ACHN (cell line): Measurements from ENCODE around the gene NDUFB6.
"Not testable (repeated sequence)": the region's sequence is repeated elsewhere in the genome, so short reads cannot be mapped to it uniquely, and the experiment has no call there.

Experiments
- DNase-seq: peaks from one replicate; pipeline ENCODE4 v3.0.0-alpha.2; 2015
- in situ Hi-C: cut with HindIII; loops from 2 replicates; pipeline ENCODE4 v1.10.0; 2017; ENCODE audit warnings: low sequenced_read_pairs, low pct_ligation_motif_present, low pct_unique_long_range_greater_than_20kb

The NDUFB6 gene

DNA sequence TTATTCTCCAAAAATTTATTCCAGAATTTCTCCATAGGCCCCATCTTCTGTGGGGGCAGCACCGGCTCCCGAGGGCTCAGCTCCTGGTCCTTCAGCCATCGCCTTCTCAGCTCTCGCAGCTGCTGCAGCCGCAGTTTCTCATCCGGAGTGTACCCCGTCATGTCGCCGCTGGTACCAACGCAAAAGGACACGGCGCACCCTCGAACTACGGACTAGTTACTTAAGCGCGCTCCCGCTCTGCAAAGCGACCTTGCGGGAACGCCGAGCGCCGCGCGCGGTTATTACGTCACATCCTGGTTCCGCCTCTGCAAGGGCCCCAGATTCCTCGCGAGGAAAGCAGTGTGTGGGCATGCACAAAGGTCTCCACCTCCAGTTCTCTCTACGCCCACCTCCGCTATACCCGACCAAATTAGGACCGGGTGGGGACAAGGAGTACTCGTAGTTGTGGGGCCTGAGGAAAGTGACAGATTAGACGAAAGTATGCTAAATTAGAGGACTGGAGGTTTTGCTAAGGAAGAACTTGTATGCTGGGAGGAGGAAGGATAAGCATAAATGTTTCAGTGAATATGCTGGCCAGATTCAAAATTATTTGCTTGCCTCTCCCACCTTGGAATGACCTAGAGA, at the start of gene NDUFB6:
NDUFB6 (minus strand) TSS at position 260 of the 624 bp plus-strand sequence; CDS start at position 161, 99 bp downstream.
- in situ Hi-C loops = no loop called here
- DNase-seq = peak; percentile 92

DNA sequence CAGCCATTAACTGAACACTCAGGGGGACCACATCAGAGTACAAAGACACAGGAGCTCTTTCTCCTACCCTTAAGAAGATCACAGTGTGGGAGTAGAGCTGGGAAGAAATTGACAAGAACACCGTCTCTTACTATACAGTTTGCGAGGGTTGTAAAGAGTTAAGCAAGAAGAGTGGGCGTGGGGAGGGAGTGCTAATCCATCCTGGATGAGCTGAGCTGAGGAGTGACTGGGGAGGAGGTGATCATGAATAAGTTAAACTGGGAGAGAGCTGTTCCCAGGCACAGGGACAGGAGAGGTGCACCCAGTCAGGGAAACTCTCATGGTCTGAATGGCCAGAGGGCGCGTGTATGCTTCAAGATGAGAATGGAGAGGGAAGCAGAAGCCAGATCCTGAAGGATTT, 45.3 kb upstream of the NDUFB6 start:
- DNase-seq = no peak
- in situ Hi-C loops = no loop called here

DNA sequence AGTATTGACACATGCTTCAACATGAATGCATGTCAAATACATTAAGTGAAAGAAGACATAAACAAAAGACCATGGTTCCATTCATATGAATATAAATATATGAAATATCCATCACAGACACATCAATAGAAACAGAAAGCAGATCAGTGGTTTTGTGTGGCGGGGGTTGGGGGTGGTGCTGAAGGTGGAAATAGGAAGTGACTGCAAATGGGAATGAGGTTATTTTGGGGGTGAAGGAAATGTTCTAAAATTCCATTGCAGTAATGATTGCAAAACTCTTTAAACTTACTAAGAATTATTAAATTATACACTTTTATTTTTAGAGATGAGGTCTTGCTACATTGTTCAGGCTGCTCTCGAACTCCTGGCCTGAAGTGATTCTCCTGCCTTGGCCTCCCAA, 33.9 kb upstream of the NDUFB6 start:
- in situ Hi-C loops = no loop called here
- no peak for DNase-seq

DNA sequence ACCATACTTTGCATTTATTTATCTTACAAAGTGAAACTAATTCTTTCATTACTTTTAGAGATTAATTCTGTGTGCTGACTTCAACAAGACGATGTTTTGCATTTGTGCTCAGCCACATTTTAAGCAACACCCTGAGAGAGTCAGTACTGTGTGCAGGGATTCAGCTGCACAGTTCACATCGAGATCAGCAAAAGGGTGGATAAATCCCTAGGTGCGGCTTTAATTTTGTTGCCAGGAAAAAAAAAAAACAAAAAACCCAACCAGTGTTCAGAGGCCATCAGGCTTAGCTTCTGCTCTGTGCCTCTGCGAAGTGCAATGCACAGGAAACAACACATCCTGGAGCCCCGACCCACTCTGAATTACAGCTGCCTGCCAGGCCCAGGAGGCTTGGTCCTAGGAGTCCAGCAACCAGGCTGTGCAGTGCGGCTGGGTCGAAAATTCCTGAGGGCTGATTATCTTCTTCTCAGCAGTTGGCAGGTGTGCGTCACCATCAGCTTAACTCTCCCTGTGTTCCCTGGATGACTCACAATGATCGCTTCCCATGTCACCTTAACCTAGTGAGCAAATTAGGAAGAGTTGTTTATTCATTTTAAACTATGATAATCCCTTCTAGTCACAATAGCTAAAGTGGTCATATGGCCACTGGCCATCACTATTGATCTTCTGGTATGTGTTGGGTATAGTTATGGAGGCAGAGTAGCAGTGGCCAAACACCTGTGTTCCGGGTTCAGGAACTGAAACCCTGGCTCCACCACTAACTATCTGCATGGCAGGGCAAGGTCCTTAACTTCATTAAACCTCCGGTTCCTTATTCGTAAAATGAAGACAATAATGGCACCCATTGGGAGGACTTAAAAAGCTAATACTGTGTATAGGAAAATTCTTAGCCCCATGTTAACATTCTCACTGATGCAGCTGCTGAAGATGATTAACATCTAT, 31.2 kb upstream of the NDUFB6 start:
- in situ Hi-C loops = no loop called here
- peak; percentile 81 for DNase-seq

DNA sequence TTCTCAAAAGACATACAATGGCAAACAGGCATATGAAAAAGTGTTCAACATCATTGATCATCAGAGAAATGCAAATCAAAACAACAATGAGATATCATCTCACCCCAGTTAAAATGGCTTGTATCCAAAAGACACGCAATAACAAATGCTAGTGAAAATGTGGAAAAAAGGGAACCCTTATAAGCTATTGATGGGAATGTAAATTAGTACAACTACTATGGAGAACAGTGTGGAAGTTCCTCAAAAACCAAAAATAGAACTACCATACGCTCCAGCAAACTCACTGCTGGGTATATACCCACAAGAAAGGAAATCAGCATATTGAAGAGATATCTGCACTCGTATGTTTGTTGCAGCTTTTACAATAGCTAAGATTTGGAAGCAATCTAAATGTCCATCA, 26.1 kb upstream of the NDUFB6 start:
- DNase-seq, in situ Hi-C loops: not testable (repeated sequence)

DNA sequence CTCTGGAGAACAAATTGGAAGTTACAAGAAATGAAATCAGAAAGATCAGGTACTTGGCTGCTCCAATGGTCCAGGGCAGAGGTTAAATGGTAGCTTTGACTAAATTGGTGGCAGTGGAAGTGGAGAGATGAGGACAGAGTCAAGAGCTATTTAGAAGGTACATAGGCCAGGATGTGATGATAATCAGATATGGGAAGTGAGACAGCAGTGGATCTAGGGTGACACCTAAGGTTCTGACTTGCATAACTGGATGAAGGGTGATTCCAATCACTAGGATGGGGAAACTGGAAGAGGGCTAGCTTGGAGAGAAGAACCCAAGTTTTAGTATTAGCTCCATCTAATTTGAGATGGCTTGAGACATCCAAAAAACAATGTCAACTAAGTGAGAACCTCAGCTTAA, 24.0 kb upstream of the NDUFB6 start:
- DNase-seq = no peak
- in situ Hi-C loops = no loop called here

DNA sequence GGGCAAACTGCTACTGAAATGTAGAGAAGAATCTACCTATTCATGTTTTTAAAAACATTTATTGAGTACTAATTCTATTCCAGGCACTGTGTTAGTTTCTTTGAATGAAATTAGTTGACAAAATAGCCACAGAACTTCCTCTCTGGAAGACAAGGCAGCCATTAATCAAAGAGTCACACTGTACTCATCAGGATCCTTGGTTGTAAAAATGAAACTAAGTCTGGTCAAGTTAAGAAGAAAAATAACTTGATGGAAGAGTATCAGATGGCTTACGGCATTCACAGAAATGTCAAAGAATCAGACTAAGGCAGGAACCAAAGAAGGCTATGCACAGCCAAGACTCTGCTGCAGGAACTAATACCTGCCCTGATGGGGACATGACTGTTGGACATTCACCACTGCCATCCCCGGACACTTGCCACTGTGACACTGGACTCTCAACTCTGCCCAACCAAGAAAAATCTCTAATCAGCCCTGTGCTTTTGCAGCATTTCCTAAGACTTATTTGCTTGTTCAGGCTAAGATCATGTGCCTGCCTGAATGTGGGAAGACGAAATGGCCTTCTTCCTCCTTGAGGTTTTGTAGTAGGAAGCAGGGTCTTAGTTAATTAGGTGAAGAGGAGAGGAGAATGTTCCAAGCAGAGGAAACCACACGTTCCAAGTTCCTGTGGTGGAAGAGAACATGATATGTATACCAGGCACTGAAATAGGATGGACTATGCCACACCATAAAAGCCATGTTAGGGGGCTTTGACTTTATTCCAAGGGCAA, 23.3 kb upstream of the NDUFB6 start:
- in situ Hi-C loops = no loop called here
- no peak for DNase-seq

DNA sequence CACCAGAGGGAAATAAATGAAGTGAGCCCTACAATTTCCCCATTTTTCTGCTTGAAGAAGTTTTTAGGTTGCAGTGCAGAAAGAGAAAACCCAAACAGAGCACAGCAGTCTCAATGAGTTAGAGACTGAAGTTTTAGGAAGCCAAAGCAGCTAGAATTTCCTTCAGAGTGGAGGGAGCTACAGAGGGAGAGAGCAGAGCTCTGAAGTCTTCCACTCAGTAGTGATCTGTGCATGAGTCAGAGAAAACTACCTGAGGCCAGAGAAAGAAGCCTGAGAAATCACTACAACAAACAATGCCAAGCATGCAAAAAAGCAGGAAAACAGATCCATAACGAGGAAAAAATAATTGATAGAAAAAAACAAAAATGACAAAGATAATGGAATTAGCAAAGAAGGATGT, 17.9 kb upstream of the NDUFB6 start:
- DNase-seq = no peak
- in situ Hi-C loops = no loop called here

DNA sequence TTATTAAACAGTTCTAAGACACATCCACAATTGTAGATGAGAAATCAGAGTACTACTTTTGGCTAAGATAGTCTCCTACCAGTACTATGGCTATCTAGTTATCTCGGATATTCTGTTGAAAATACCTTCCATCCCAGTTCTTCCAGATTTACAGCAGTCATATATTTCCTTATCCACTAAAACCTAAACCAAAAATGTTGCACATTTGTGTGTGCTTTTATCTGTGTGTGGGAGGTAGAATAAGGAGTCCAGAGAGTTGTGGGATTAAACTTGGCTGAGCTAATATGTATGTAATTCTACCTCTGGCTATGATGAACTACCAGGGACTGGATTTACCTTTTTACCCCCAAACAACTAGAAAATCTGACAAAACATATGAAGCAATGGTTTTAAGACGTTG, 17.5 kb upstream of the NDUFB6 start:
- no peak for DNase-seq
- in situ Hi-C loops = no loop called here

DNA sequence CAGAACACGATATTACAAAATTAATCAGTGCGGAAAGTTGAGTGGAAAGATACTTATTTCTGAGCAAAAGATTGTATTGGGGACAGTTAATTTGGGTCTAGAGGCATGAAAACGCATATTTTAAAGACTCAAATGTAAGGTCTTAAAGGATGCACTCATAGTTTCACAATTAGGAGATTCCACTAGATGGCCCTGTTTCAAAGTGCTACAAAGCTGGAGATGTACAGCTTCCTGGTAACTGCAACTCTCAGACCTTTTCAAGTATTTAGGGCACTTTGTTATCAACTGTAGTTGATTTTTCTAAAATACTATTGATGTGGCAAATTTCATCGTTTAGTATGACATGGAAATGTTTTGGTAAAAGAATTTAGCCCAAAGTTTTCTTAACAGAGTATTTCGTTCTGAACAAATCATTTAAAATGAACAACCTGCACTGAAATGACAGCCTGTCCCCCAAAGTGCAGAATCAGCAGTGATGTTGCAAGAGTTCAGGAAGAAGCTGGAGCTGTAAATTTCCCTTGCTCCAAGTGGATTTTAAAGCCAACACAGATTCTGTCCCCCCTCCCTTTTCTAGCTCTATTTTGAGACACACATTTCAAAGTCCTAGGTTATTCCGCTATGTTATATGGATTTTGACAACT, 16.2 kb upstream of the NDUFB6 start:
- in situ Hi-C loops = no loop called here
- DNase-seq = peak; percentile 55

DNA sequence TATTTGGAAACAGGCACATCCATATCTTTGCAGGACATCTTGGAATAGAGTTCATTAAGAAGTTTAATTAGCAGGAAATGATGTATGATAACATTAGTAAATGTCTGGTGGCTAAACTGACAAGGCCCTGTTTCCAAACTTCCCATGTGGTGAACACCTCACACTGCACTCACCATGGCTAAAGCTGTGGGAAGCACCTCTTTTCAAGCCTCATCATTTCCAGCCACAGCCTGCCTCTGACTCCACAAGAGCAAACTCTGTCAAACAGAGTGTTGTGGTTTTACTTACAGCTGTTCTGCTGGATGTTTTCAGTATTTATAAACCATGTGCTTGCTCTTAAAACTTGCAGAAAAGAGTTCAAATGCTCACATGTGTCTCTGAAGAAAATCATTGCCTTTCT, 14.9 kb upstream of the NDUFB6 start:
- in situ Hi-C loops = no loop called here
- no peak for DNase-seq

DNA sequence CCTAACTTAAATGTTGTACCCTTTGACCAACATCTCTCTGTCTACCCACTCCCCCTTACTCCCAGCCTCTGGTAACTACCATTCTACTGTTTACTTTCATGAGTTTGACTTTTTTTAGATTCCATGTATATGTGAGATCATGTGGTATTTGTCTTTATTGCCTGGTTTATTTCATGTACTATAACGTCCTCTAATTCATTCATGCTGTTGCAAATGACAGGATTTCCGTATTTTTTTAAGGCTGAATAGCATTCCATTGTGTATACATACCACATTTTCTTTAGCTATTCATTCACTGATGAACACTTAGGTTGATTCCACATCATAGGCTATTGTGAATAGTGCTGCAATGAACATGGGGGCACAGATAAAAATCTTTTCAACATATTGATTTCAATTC, 11.8 kb upstream of the NDUFB6 start:
- in situ Hi-C loops = no loop called here

DNA sequence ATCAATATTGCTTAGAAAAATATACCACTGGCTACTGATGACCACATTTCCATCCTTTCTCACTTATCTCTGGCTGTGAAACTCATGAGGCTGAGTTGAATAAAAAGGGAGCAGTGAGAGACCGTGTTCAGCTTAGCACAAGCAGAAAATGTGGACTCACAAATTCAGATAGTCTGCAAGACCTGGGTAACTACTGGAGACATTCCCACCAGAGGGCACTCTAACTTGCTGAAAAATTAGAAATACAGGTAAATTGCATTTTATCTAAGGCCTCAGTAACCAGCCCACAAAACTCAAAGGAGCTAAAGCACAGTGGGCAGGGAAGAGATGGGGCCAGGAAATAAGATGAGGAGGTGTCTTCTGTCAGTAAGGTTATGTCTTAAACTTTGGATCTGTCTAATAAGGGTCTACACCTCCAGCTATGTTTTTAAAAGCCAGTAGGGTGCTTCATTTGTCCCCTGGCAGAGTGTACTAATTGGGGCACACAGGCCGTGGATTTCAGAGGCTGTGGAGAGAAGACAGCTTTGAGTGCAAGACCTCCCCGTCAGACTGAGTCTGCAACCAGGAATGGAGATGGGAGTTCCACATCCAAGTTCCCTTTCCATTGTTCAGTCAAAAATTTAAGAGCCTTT, 8.7 kb upstream of the NDUFB6 start:
- in situ Hi-C loops = no loop called here
- DNase-seq = peak; percentile 59

More for the DNA sequence above, 11.8 kb upstream of the NDUFB6 start:
- no peak for DNase-seq

DNA sequence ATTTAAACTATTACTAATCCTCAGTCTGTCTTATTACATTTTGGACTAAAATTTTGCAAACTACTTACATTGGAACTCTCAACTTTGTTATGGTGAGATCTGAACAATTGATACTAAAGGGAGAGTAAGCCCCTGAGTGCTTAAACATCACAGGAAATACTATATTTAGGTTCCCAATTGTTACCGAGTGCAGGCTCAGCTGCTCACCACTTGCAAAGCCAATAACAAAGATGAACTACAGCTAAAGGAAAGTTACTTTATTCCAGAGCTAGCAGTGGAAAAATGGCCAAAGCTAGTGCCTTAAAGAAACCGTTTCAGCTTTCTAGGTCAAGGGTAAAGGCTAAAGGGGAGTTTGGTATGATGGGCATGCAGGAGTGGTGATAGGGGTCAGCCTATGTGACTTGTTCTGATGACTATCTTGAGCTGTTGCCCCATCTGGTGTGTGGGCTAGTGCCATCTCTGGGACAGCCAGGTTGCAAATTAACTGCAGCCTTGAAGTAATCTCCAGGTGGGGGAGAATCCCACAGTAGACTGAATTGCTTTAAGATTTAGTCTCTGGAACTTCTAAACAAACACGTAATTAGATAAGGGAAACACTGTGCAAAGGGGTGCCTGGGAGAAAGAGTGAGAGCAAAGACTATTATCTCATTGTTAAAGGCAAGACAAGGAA, 7.8 kb upstream of the NDUFB6 start:
- in situ Hi-C loops = no loop called here
- DNase-seq = no peak

DNA sequence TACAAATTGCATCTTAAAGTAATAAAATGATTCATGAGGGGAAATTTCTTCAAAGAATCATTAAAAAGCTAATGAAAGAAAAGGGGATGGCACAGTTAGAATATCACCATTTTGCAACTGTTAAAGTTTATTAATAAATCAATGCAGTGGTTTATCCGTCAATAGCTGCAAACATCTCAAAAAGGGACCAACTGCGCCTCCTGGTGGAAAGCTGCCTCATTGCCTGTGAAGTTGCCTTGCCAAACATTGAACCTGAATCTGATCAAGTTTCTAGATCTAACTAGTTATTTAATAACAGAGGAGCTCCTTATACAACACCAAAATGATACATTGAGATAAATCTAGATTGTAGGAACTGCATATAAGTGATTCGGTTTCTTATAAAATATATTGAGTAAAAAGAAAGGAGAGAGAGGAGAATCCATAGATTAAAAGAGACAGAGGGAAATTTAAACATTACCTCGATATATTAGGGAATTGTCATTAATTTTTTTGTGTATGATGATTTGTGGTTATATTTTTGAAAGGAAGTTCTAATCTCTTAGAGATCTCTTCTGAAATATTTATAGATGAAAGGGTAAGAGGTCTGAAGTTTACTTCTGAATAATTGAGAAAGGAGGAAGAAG, 6.9 kb upstream of the NDUFB6 start:
- in situ Hi-C loops = no loop called here
- DNase-seq = peak; percentile 51

DNA sequence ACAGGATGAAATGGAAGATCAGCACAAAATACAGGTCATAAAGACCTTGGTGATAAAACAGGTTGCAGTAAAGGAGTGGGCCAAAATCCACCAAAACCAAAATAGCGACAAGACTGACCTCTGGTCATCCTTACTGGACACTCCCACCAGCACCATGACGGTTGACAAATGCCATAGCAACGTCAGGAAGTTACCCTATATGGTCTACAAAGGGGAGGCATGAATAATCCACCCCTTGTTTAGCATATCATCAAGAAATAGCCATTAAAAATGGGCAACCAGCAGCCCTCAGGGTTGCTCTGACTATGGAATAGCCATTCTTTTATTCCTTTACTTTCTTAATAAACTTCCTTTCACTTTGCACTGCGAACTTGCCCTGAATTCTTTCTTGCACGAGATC, 6.0 kb upstream of the NDUFB6 start:
- in situ Hi-C loops = no loop called here
- DNase-seq = no peak

DNA sequence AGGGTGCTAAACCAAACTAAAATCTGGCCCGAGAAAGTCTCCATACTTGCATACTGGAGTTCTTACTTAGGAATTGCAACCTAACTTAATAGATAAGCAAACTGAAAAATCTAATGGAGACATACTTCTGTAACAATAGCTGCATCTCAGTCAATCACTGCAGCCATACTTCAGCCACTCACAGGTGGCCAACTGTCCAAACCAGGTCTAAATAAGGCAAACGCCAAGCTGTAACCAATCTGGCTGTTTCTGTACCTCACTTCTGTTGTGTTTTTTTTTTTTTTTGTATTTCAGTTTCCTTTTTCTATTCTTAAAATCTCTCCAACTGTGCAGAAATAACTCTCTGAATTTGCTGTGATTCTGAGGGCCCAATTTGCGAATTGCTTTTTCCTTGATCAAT, 4.4 kb upstream of the NDUFB6 start:
- no peak for DNase-seq
- in situ Hi-C loops = no loop called here
